Liver (tissue), 3 donors: Measurements from ENCODE around the gene SHMT2.

Experiments used
- EGR1 ChIP-seq, 2 donors: IDR thresholded peaks; 2 replicates each; pipeline ENCODE4 v1.6.1; 2016 to 2018; ENCODE audit warnings: antibody characterized with exemption in 2 of 2, low read depth in 2 of 2
- HNF4G ChIP-seq: IDR thresholded peaks from 2 replicates; pipeline ENCODE4 v1.6.1; 2016; ENCODE audit warnings: antibody characterized with exemption
- JUND ChIP-seq, 2 donors: IDR thresholded peaks; 2 replicates each; pipeline ENCODE4 v1.6.1; 2016; ENCODE audit warnings: antibody characterized with exemption in 2 of 2
- RXRA ChIP-seq, 2 donors: IDR thresholded peaks; 2 replicates each; pipeline ENCODE4 v1.6.1; 2017 to 2018; ENCODE audit warnings: antibody characterized with exemption in 2 of 2, mild to moderate bottlenecking in 1 of 2
- SP1 ChIP-seq: IDR thresholded peaks from 2 replicates; pipeline ENCODE4 v1.6.1; 2018; ENCODE audit warnings: antibody characterized with exemption, mild to moderate bottlenecking
- TAF1 ChIP-seq: conservative IDR thresholded peaks from 2 replicates; pipeline ENCODE4 v1.6.1; 2016; ENCODE audit warnings: antibody characterized with exemption, mild to moderate bottlenecking
- YY1 ChIP-seq: IDR thresholded peaks from 2 replicates; pipeline ENCODE4 v1.6.1; 2016; ENCODE audit warnings: antibody characterized with exemption, mild to moderate bottlenecking
- TF ChIP-seq, protein P1 (sequence below): IDR thresholded peaks from 2 replicates; pipeline ENCODE4 v1.6.1; 2016; ENCODE audit warnings: antibody characterized with exemption, mild to moderate bottlenecking
- TF ChIP-seq, protein P2 (sequence below): fragments of 150-350 bp; IDR thresholded peaks from 2 replicates; pipeline ENCODE4 v1.5.1; 2017; ENCODE audit warnings: improper control_type of control experiment, low read depth, low read length; ENCODE audit not compliant: missing input control
- TF ChIP-seq, protein P3 (sequence below): IDR thresholded peaks from 2 replicates; pipeline ENCODE4 v1.6.1; 2016; ENCODE audit warnings: antibody characterized with exemption
- TF ChIP-seq, protein P4 (sequence below): IDR thresholded peaks from 2 replicates; pipeline ENCODE4 v1.6.1; 2016; ENCODE audit warnings: antibody characterized with exemption
- TF ChIP-seq, protein P5 (sequence below): IDR thresholded peaks from 2 replicates; pipeline ENCODE4 v1.6.1; 2016; ENCODE audit warnings: antibody characterized with exemption
- donor health status: healthy.
- donor health status: healthy.

DNA sequence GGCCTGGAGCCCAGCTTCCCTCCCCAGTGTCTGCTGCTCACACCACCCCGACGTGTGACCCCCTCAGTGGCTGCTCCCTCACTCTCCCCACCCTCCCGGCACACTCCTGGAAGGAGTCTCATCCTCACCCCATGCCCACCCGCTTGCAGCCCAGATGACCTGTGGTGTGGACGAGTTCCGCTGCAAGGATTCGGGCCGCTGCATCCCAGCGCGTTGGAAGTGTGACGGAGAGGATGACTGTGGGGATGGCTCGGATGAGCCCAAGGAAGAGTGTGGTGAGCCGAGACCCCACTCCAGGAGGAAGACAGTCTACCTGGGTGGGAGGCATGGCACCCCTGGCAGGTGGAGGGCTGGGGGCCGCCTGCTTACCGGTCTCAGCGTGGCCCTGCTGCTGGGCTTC is 27.9 kb upstream of the SHMT2 start:
- TF ChIP-seq, protein P1, sequence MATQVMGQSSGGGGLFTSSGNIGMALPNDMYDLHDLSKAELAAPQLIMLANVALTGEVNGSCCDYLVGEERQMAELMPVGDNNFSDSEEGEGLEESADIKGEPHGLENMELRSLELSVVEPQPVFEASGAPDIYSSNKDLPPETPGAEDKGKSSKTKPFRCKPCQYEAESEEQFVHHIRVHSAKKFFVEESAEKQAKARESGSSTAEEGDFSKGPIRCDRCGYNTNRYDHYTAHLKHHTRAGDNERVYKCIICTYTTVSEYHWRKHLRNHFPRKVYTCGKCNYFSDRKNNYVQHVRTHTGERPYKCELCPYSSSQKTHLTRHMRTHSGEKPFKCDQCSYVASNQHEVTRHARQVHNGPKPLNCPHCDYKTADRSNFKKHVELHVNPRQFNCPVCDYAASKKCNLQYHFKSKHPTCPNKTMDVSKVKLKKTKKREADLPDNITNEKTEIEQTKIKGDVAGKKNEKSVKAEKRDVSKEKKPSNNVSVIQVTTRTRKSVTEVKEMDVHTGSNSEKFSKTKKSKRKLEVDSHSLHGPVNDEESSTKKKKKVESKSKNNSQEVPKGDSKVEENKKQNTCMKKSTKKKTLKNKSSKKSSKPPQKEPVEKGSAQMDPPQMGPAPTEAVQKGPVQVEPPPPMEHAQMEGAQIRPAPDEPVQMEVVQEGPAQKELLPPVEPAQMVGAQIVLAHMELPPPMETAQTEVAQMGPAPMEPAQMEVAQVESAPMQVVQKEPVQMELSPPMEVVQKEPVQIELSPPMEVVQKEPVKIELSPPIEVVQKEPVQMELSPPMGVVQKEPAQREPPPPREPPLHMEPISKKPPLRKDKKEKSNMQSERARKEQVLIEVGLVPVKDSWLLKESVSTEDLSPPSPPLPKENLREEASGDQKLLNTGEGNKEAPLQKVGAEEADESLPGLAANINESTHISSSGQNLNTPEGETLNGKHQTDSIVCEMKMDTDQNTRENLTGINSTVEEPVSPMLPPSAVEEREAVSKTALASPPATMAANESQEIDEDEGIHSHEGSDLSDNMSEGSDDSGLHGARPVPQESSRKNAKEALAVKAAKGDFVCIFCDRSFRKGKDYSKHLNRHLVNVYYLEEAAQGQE, result no peak
- TF ChIP-seq, protein P2, sequence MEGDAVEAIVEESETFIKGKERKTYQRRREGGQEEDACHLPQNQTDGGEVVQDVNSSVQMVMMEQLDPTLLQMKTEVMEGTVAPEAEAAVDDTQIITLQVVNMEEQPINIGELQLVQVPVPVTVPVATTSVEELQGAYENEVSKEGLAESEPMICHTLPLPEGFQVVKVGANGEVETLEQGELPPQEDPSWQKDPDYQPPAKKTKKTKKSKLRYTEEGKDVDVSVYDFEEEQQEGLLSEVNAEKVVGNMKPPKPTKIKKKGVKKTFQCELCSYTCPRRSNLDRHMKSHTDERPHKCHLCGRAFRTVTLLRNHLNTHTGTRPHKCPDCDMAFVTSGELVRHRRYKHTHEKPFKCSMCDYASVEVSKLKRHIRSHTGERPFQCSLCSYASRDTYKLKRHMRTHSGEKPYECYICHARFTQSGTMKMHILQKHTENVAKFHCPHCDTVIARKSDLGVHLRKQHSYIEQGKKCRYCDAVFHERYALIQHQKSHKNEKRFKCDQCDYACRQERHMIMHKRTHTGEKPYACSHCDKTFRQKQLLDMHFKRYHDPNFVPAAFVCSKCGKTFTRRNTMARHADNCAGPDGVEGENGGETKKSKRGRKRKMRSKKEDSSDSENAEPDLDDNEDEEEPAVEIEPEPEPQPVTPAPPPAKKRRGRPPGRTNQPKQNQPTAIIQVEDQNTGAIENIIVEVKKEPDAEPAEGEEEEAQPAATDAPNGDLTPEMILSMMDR, result no peak
- TF ChIP-seq, protein P3, sequence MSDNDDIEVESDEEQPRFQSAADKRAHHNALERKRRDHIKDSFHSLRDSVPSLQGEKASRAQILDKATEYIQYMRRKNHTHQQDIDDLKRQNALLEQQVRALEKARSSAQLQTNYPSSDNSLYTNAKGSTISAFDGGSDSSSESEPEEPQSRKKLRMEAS, result no peak
- TF ChIP-seq YY1, result no peak
- TF ChIP-seq, protein P4, sequence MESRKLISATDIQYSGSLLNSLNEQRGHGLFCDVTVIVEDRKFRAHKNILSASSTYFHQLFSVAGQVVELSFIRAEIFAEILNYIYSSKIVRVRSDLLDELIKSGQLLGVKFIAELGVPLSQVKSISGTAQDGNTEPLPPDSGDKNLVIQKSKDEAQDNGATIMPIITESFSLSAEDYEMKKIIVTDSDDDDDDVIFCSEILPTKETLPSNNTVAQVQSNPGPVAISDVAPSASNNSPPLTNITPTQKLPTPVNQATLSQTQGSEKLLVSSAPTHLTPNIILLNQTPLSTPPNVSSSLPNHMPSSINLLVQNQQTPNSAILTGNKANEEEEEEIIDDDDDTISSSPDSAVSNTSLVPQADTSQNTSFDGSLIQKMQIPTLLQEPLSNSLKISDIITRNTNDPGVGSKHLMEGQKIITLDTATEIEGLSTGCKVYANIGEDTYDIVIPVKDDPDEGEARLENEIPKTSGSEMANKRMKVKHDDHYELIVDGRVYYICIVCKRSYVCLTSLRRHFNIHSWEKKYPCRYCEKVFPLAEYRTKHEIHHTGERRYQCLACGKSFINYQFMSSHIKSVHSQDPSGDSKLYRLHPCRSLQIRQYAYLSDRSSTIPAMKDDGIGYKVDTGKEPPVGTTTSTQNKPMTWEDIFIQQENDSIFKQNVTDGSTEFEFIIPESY, result no peak
- no peak for TF ChIP-seq TAF1
- no peak for TF ChIP-seq RXRA (IDR thresholded peaks at IDR 0.05)
- TF ChIP-seq, protein P5, sequence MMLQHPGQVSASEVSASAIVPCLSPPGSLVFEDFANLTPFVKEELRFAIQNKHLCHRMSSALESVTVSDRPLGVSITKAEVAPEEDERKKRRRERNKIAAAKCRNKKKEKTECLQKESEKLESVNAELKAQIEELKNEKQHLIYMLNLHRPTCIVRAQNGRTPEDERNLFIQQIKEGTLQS, result no peak
- TF ChIP-seq SP1, result no peak
- no peak for TF ChIP-seq EGR1 (IDR thresholded peaks at IDR 0.05; ENCODE audit: low read depth in 2 of 2)
- no peak for TF ChIP-seq HNF4G
- no peak for TF ChIP-seq JUND (IDR thresholded peaks at IDR 0.05)
